ENCODE results near the gene ITGA8.

The ITGA8 gene

GRCh38 chr10:15747632-15748031 lies 27.9 kb upstream of the ITGA8 start:
- Histone ChIP-seq H3K9ac (ENCODE audit: low read length) (no peak overlapping the region), H3K4me3 (ENCODE audit: low read length) (no peak overlapping the region), H3K27me3 (replicated peaks; ENCODE audit: control insufficient read depth, insufficient read depth, low read length) (peaks cover 24% of the 10 kb centered on the region), H3K4me1 (ENCODE audit: control insufficient read depth, insufficient read depth, low read length) (no peaks in the 10 kb centered on the region), H3K36me3 (ENCODE audit: control insufficient read depth, insufficient read depth, low read length, severe bottlenecking) (no peaks in the 10 kb centered on the region), H3K9me3 (ENCODE audit: control insufficient read depth, low read length) (no peaks in the 10 kb centered on the region)
- DNase-seq (ENCODE audit: low read depth): no peak

- no peaks in the 10 kb centered on the region for H3K9me3 ChIP-seq (ENCODE audit: control insufficient read depth, low read length)
- peak; percentile 26 for DNase-seq (ENCODE audit: low read depth)
These were observed 26.0 kb upstream of the ITGA8 start for GRCh38 chr10:15745751-15746150.

GRCh38 chr10:15744217-15744865 lies 24.6 kb upstream of the ITGA8 start:
- Histone ChIP-seq H3K4me1 (ENCODE audit: control insufficient read depth, insufficient read depth, low read length) (no peaks in the 10 kb centered on the region), H3K36me3 (ENCODE audit: control insufficient read depth, insufficient read depth, low read length, severe bottlenecking) (no peaks in the 10 kb centered on the region), H3K9me3 (ENCODE audit: control insufficient read depth, low read length) (no peaks in the 10 kb centered on the region), H3K4me3 (ENCODE audit: low read length) (no peak overlapping the region), H3K27me3 (replicated peaks; ENCODE audit: control insufficient read depth, insufficient read depth, low read length) (peaks cover 14% of the 10 kb centered on the region), H3K9ac (ENCODE audit: low read length) (no peak overlapping the region)
- peak; percentile 71 for DNase-seq (ENCODE audit: low read depth)

More at GRCh38 chr10:15745751-15746150, 26.0 kb upstream of the ITGA8 start:
- no peaks in the 10 kb centered on the region for H3K36me3 ChIP-seq (ENCODE audit: control insufficient read depth, insufficient read depth, low read length, severe bottlenecking)
- H3K4me1 ChIP-seq (ENCODE audit: control insufficient read depth, insufficient read depth, low read length): no peaks in the 10 kb centered on the region
- H3K9ac ChIP-seq (ENCODE audit: low read length): no peak overlapping the region
- peaks cover 21% of the 10 kb centered on the region for H3K27me3 ChIP-seq (replicated peaks; ENCODE audit: control insufficient read depth, insufficient read depth, low read length)
- no peak overlapping the region for H3K4me3 ChIP-seq (ENCODE audit: low read length)

GRCh38 chr10:15743443-15743842 lies 23.7 kb upstream of the ITGA8 start:
- no peak overlapping the region for H3K4me3 ChIP-seq (ENCODE audit: low read length)
- no peak overlapping the region for H3K9ac ChIP-seq (ENCODE audit: low read length)
- no peak for DNase-seq (ENCODE audit: low read depth)
- H3K27me3 ChIP-seq (replicated peaks; ENCODE audit: control insufficient read depth, insufficient read depth, low read length): peaks cover 14% of the 10 kb centered on the region
- peaks cover 3% of the 10 kb centered on the region for H3K4me1 ChIP-seq (ENCODE audit: control insufficient read depth, insufficient read depth, low read length)
- no peaks in the 10 kb centered on the region for H3K9me3 ChIP-seq (ENCODE audit: control insufficient read depth, low read length)
- H3K36me3 ChIP-seq (ENCODE audit: control insufficient read depth, insufficient read depth, low read length, severe bottlenecking): no peaks in the 10 kb centered on the region

GRCh38 chr10:15742836-15743235 lies 23.1 kb upstream of the ITGA8 start:
- no peak overlapping the region for H3K9ac ChIP-seq (ENCODE audit: low read length)

GRCh38 chr10:15742102-15742501 lies 22.4 kb upstream of the ITGA8 start:
- no peak overlapping the region for H3K4me3 ChIP-seq (ENCODE audit: low read length)
- no peak for DNase-seq (ENCODE audit: low read depth)
- peaks cover 11% of the 10 kb centered on the region for H3K4me1 ChIP-seq (ENCODE audit: control insufficient read depth, insufficient read depth, low read length)
- peaks cover 6% of the 10 kb centered on the region for H3K27me3 ChIP-seq (replicated peaks; ENCODE audit: control insufficient read depth, insufficient read depth, low read length)
- no peak overlapping the region for H3K9ac ChIP-seq (ENCODE audit: low read length)
- no peaks in the 10 kb centered on the region for H3K36me3 ChIP-seq (ENCODE audit: control insufficient read depth, insufficient read depth, low read length, severe bottlenecking)
- H3K9me3 ChIP-seq (ENCODE audit: control insufficient read depth, low read length): no peaks in the 10 kb centered on the region

More at GRCh38 chr10:15742836-15743235, 23.1 kb upstream of the ITGA8 start:
- H3K36me3 ChIP-seq (ENCODE audit: control insufficient read depth, insufficient read depth, low read length, severe bottlenecking): no peaks in the 10 kb centered on the region
- H3K9me3 ChIP-seq (ENCODE audit: control insufficient read depth, low read length): no peaks in the 10 kb centered on the region
- no peak overlapping the region for H3K4me3 ChIP-seq (ENCODE audit: low read length)
- H3K4me1 ChIP-seq (ENCODE audit: control insufficient read depth, insufficient read depth, low read length): peaks cover 8% of the 10 kb centered on the region
- peaks cover 10% of the 10 kb centered on the region for H3K27me3 ChIP-seq (replicated peaks; ENCODE audit: control insufficient read depth, insufficient read depth, low read length)
- peak; percentile 10 for DNase-seq (ENCODE audit: low read depth)

GRCh38 chr10:15741581-15741980 lies 21.9 kb upstream of the ITGA8 start:
- no peaks in the 10 kb centered on the region for H3K9me3 ChIP-seq (ENCODE audit: control insufficient read depth, low read length)
- no peak overlapping the region for H3K9ac ChIP-seq (ENCODE audit: low read length)
- H3K4me3 ChIP-seq (ENCODE audit: low read length): no peak overlapping the region
- no peaks in the 10 kb centered on the region for H3K36me3 ChIP-seq (ENCODE audit: control insufficient read depth, insufficient read depth, low read length, severe bottlenecking)
- DNase-seq (ENCODE audit: low read depth): no peak
- H3K27me3 ChIP-seq (replicated peaks; ENCODE audit: control insufficient read depth, insufficient read depth, low read length): peaks cover 6% of the 10 kb centered on the region
- peaks cover 11% of the 10 kb centered on the region for H3K4me1 ChIP-seq (ENCODE audit: control insufficient read depth, insufficient read depth, low read length)

GRCh38 chr10:15740261-15740660 lies 20.5 kb upstream of the ITGA8 start:
- Histone ChIP-seq H3K4me3 (ENCODE audit: low read length) (no peak overlapping the region), H3K4me1 (ENCODE audit: control insufficient read depth, insufficient read depth, low read length) (peaks cover 11% of the 10 kb centered on the region), H3K9me3 (ENCODE audit: control insufficient read depth, low read length) (no peaks in the 10 kb centered on the region), H3K27me3 (replicated peaks; ENCODE audit: control insufficient read depth, insufficient read depth, low read length) (peaks cover 6% of the 10 kb centered on the region), H3K36me3 (ENCODE audit: control insufficient read depth, insufficient read depth, low read length, severe bottlenecking) (no peaks in the 10 kb centered on the region), H3K9ac (ENCODE audit: low read length) (no peak overlapping the region)
- DNase-seq (ENCODE audit: low read depth): no peak

- Histone ChIP-seq H3K4me1 (ENCODE audit: control insufficient read depth, insufficient read depth, low read length) (peaks cover 11% of the 10 kb centered on the region), H3K27me3 (replicated peaks; ENCODE audit: control insufficient read depth, insufficient read depth, low read length) (peaks cover 6% of the 10 kb centered on the region), H3K36me3 (ENCODE audit: control insufficient read depth, insufficient read depth, low read length, severe bottlenecking) (no peaks in the 10 kb centered on the region), H3K9ac (ENCODE audit: low read length) (no peak overlapping the region), H3K9me3 (ENCODE audit: control insufficient read depth, low read length) (no peaks in the 10 kb centered on the region), H3K4me3 (ENCODE audit: low read length) (no peak overlapping the region)
- DNase-seq (ENCODE audit: low read depth): no peak
These were observed 19.7 kb upstream of the ITGA8 start for GRCh38 chr10:15739254-15739970.

GRCh38 chr10:15738270-15738925 lies 18.7 kb upstream of the ITGA8 start:
- H3K9ac ChIP-seq (ENCODE audit: low read length): peak overlapping the region; percentile 61
- peaks cover 11% of the 10 kb centered on the region for H3K4me1 ChIP-seq (ENCODE audit: control insufficient read depth, insufficient read depth, low read length)
- H3K36me3 ChIP-seq (ENCODE audit: control insufficient read depth, insufficient read depth, low read length, severe bottlenecking): no peaks in the 10 kb centered on the region
- peaks cover 6% of the 10 kb centered on the region for H3K27me3 ChIP-seq (replicated peaks; ENCODE audit: control insufficient read depth, insufficient read depth, low read length)
- no peaks in the 10 kb centered on the region for H3K9me3 ChIP-seq (ENCODE audit: control insufficient read depth, low read length)
- DNase-seq (ENCODE audit: low read depth): peak; percentile 59
- peak overlapping the region; percentile 25 for H3K4me3 ChIP-seq (ENCODE audit: low read length)

GRCh38 chr10:15737656-15738055 lies 17.9 kb upstream of the ITGA8 start:
- Histone ChIP-seq H3K9me3 (ENCODE audit: control insufficient read depth, low read length) (no peaks in the 10 kb centered on the region), H3K4me3 (ENCODE audit: low read length) (no peak overlapping the region), H3K9ac (ENCODE audit: low read length) (no peak overlapping the region), H3K27me3 (replicated peaks; ENCODE audit: control insufficient read depth, insufficient read depth, low read length) (peaks cover 6% of the 10 kb centered on the region), H3K36me3 (ENCODE audit: control insufficient read depth, insufficient read depth, low read length, severe bottlenecking) (no peaks in the 10 kb centered on the region), H3K4me1 (ENCODE audit: control insufficient read depth, insufficient read depth, low read length) (peaks cover 11% of the 10 kb centered on the region)
- DNase-seq (ENCODE audit: low read depth): no peak
